OCI-LY3 (cell line): ENCODE data around the gene PSMD7.

Experiments used
- H2AFZ ChIP-seq: fragments of 200-600, 300-600 bp; shearing (Covaris generic); 2 replicates; pipeline ENCODE4 v1.6.0; 2014; ENCODE audit warnings: antibody characterized with exemption, low read depth, low read length
- H3K27ac ChIP-seq: fragments of 200-600, 300-600 bp; sonication (generic); 2 replicates; pipeline ENCODE4 v1.5.1; 2014; ENCODE audit warnings: mild to moderate bottlenecking, low read length, moderate library complexity, mixed read lengths
- H3K27me3 ChIP-seq: fragments of 200-600, 300-600 bp; sonication (generic); 2 replicates; pipeline ENCODE4 v1.6.1; 2014; ENCODE audit warnings: low read depth, low read length, mixed read lengths
- H3K36me3 ChIP-seq: fragments of 200-600, 300-600 bp; sonication (generic); replicated peaks from 2 replicates; pipeline ENCODE3; 2014; ENCODE audit warnings: low read depth, low read length, mixed read lengths
- H3K4me1 ChIP-seq: fragments of 300-600, 200-600 bp; sonication (generic); 2 replicates; pipeline ENCODE4 v1.6.1; 2014; ENCODE audit warnings: low read length, mixed read lengths
- H3K4me2 ChIP-seq: fragments of 200-600, 300-600 bp; sonication (generic); 2 replicates; pipeline ENCODE4 v1.6.1; 2014; ENCODE audit warnings: low read length, mixed read lengths
- H3K4me3 ChIP-seq: fragments of 300-600, 200-600 bp; sonication (generic); 2 replicates; pipeline ENCODE4 v1.5.1; 2014; ENCODE audit warnings: antibody characterized with exemption, mild to moderate bottlenecking, low read length, moderate library complexity
- H3K79me2 ChIP-seq: fragments of 300-600, 200-600 bp; shearing (Covaris generic); 2 replicates; pipeline ENCODE4 v1.6.1; 2014; ENCODE audit warnings: mild to moderate bottlenecking, low read length, mixed read lengths
- H3K9ac ChIP-seq: fragments of 300-600, 200-600 bp; shearing (Covaris generic); 2 replicates; pipeline ENCODE4 v1.6.0; 2014; ENCODE audit warnings: mild to moderate bottlenecking, low read length, moderate library complexity
- H3K9me3 ChIP-seq: fragments of 200-600, 300-600 bp; shearing (Covaris generic); 2 replicates; pipeline ENCODE4 v1.6.1; 2014; ENCODE audit warnings: low read length, mixed read lengths; ENCODE audit not compliant: insufficient read depth
- H4K20me1 ChIP-seq: fragments of 200-600, 300-600 bp; sonication (generic); 2 replicates; pipeline ENCODE4 v1.6.1; 2016; ENCODE audit warnings: low read length, mixed read lengths; ENCODE audit not compliant: insufficient read depth
- CTCF ChIP-seq: fragments of 200-600, 300-600 bp; sonication (generic); IDR thresholded peaks from 2 replicates; pipeline ENCODE4 v1.5.1; 2014; ENCODE audit warnings: antibody characterized with exemption, low read length, low read depth
- EZH2phosphoT487 ChIP-seq: fragments of 200-600 bp; shearing (Covaris generic); IDR thresholded peaks from 2 replicates; pipeline ENCODE4 v1.6.1; 2018; ENCODE audit warnings: antibody characterized with exemption, mixed run types, low read depth

Gene PSMD7

GRCh38 chr16:74305281-74305680, 8.7 kb downstream of the PSMD7 start:
- peaks cover 5% of the 10 kb centered on the region for H3K79me2 ChIP-seq

GRCh38 chr16:74305978-74306784, 9.6 kb downstream of the PSMD7 start:
- Histone ChIP-seq H3K9me3 (no peaks in the 10 kb centered on the region), H3K36me3 (peaks cover 58% of the 10 kb centered on the region), H3K79me2 (no peaks in the 10 kb centered on the region), H3K4me2 (no peak overlapping the region), H3K27ac (no peak overlapping the region), H3K4me3 (no peak overlapping the region), H3K27me3 (no peaks in the 10 kb centered on the region), H3K9ac (no peak overlapping the region), H3K4me1 (no peaks in the 10 kb centered on the region), H4K20me1 (no peaks in the 10 kb centered on the region), H2AFZ (no peak overlapping the region)
- no peak for TF ChIP-seq EZH2phosphoT487
- TF ChIP-seq CTCF: no peak

More at GRCh38 chr16:74305281-74305680, 8.7 kb downstream of the PSMD7 start:
- Histone ChIP-seq H3K4me3 (no peak overlapping the region), H4K20me1 (no peaks in the 10 kb centered on the region), H2AFZ (no peak overlapping the region), H3K4me2 (no peak overlapping the region), H3K36me3 (peaks cover 67% of the 10 kb centered on the region), H3K27ac (no peak overlapping the region), H3K27me3 (no peaks in the 10 kb centered on the region), H3K9ac (no peak overlapping the region), H3K4me1 (no peaks in the 10 kb centered on the region), H3K9me3 (no peaks in the 10 kb centered on the region)
- no peak for TF ChIP-seq EZH2phosphoT487
- TF ChIP-seq CTCF: no peak

GRCh38 chr16:74307383-74307782, 10.8 kb downstream of the PSMD7 start:
- Histone ChIP-seq H2AFZ (no peak overlapping the region), H3K27me3 (no peaks in the 10 kb centered on the region), H3K4me3 (no peak overlapping the region), H3K9me3 (no peaks in the 10 kb centered on the region), H3K79me2 (no peaks in the 10 kb centered on the region), H3K4me1 (no peaks in the 10 kb centered on the region), H3K36me3 (peaks cover 46% of the 10 kb centered on the region), H4K20me1 (no peaks in the 10 kb centered on the region), H3K9ac (no peak overlapping the region), H3K4me2 (no peak overlapping the region), H3K27ac (no peak overlapping the region)
- TF ChIP-seq EZH2phosphoT487 (no peak), CTCF (no peak)

- Histone ChIP-seq H3K9ac (no peak overlapping the region), H3K9me3 (no peaks in the 10 kb centered on the region), H3K27ac (no peak overlapping the region), H2AFZ (no peak overlapping the region), H3K79me2 (no peaks in the 10 kb centered on the region), H3K4me3 (no peak overlapping the region), H3K36me3 (peaks cover 22% of the 10 kb centered on the region), H4K20me1 (no peaks in the 10 kb centered on the region), H3K4me1 (no peaks in the 10 kb centered on the region), H3K27me3 (no peaks in the 10 kb centered on the region), H3K4me2 (no peak overlapping the region)
- TF ChIP-seq CTCF (peak; percentile 81), EZH2phosphoT487 (no peak)
These were observed 13.5 kb downstream of the PSMD7 start for GRCh38 chr16:74309789-74310781.
